ENCODE measurements around the gene SH3PXD2A.

The SH3PXD2A gene

DNA sequence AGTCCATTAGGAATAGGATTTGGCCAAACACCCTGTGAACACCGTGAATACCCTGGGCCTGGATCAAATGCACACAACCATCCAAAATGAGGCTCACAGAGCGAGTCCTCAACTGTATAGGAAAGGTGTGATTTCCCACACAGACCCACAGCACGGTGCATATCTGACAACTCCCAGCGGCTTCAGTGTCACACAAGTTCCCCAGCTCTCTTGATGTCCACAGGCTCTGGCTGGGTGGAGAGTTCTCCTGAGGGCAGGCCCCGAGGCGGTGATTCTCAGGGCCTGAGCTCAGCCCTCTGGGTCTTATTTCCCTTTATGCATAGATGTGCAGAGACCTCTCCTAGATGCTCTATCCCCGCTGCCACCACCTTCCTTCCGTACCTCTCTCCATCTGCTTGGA lies 64.1 kb downstream of the SH3PXD2A start:
- peaks cover 2% of the 10 kb centered on the region for H3K36me3 ChIP-seq (ENCODE audit: control insufficient read depth, insufficient read depth, low read length)
- no peaks in the 10 kb centered on the region for H3K27me3 ChIP-seq (ENCODE audit: control insufficient read depth, insufficient read depth, low read length)
- no peaks in the 10 kb centered on the region for H3K9me3 ChIP-seq (ENCODE audit: control insufficient read depth, insufficient read depth, low read length)
- no peak overlapping the region for H3K4me3 ChIP-seq (ENCODE audit: low read depth, low read length)
- H3K9ac ChIP-seq (ENCODE audit: low read depth, low read length), result no peak overlapping the region
- H3K4me1 ChIP-seq (ENCODE audit: control insufficient read depth, insufficient read depth, low read length), result no peaks in the 10 kb centered on the region

DNA sequence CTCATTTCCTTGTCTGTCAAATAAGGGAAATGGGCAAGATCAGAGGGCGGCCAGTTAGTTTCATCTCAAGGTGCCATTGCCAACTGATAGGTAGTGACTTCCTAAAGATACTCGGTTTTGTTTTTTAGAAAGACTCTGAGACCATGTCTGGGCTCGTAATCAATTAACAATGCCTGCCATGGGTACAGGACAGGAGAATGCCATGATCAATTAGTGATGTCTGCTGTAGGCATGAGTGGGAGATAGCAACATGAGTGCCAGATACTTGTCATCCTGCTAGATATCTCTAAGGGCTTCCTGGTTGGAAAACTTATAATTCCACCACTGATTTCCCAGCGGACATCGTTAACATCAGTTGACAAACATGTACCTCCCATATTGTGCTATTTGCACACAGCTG lies 64.8 kb downstream of the SH3PXD2A start:
- peaks cover 2% of the 10 kb centered on the region for H3K36me3 ChIP-seq (ENCODE audit: control insufficient read depth, insufficient read depth, low read length)
- H3K9ac ChIP-seq (ENCODE audit: low read depth, low read length), result no peak overlapping the region
- no peaks in the 10 kb centered on the region for H3K9me3 ChIP-seq (ENCODE audit: control insufficient read depth, insufficient read depth, low read length)
- no peak overlapping the region for H3K4me3 ChIP-seq (ENCODE audit: low read depth, low read length)
- no peaks in the 10 kb centered on the region for H3K4me1 ChIP-seq (ENCODE audit: control insufficient read depth, insufficient read depth, low read length)
- H3K27me3 ChIP-seq (ENCODE audit: control insufficient read depth, insufficient read depth, low read length), result no peaks in the 10 kb centered on the region

DNA sequence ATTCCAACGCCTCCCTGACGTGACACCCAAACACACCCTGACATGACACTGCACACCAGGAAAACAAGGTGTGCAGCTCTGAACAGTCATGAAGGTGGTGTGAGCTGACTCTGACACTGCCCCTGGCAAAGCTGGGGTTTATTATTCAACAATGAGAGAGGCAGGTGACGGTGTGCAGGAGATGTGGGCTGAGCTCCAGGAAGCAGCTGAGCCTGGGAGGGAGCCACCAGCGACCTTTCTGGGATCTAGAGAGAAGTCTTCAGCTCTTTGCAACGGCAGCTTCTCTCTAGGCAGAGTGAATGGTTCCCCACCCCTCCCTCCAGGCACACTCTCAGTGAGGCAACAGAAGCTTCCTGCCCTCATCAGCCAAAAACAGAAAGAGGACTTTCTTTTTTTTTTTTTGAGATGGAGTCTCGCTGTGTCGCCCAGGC lies 65.6 kb downstream of the SH3PXD2A start:
- Histone ChIP-seq H3K9me3 (ENCODE audit: control insufficient read depth, insufficient read depth, low read length) (no peaks in the 10 kb centered on the region), H3K27me3 (ENCODE audit: control insufficient read depth, insufficient read depth, low read length) (no peaks in the 10 kb centered on the region), H3K4me3 (ENCODE audit: low read depth, low read length) (no peak overlapping the region), H3K36me3 (ENCODE audit: control insufficient read depth, insufficient read depth, low read length) (peaks cover 2% of the 10 kb centered on the region), H3K4me1 (ENCODE audit: control insufficient read depth, insufficient read depth, low read length) (no peaks in the 10 kb centered on the region), H3K9ac (ENCODE audit: low read depth, low read length) (no peak overlapping the region)

DNA sequence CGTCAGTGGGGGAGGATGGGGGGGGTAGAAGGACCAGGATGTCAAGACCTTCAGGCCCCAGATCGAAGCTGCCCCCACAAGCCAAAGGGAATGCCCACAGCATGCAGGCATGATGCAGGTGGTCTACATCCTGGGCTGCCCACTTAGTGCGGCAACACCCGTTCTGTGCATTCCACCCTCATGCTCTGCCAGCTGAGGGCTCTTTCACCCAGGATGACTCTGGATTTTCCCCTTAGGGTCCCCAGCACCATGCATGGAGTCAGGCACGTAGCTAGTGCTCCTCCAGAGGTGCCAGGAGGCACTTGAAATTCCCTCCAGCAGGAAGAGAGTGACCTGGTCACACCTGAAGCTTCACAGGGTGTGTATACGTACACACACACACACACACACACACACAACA lies 66.2 kb downstream of the SH3PXD2A start:
- Histone ChIP-seq H3K9ac (ENCODE audit: low read depth, low read length) (no peak overlapping the region), H3K36me3 (ENCODE audit: control insufficient read depth, insufficient read depth, low read length) (peaks cover 2% of the 10 kb centered on the region), H3K4me3 (ENCODE audit: low read depth, low read length) (no peak overlapping the region), H3K4me1 (ENCODE audit: control insufficient read depth, insufficient read depth, low read length) (no peaks in the 10 kb centered on the region), H3K27me3 (ENCODE audit: control insufficient read depth, insufficient read depth, low read length) (no peaks in the 10 kb centered on the region), H3K9me3 (ENCODE audit: control insufficient read depth, insufficient read depth, low read length) (no peaks in the 10 kb centered on the region)

DNA sequence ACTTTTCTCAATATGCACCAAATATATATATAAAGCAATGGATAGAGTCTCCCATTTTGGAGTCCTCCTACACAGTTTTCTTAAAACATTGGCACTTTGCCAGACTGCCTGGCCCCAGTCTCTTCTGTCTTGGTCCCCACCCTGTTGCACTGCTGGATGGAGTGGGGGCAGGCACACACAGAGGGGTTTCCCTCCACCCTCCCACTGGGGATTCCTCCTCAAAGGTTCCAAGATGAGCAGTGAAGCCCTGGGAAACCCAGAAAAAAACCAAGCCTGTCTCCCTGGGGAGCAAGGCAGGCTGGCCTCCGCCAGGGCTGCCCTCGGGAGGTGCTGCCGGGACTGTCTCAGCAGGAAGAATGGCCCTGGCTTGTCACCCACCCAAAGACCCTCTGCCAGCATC lies 68.0 kb downstream of the SH3PXD2A start:
- Histone ChIP-seq H3K27me3 (ENCODE audit: control insufficient read depth, insufficient read depth, low read length) (no peaks in the 10 kb centered on the region), H3K4me3 (ENCODE audit: low read depth, low read length) (no peak overlapping the region), H3K4me1 (ENCODE audit: control insufficient read depth, insufficient read depth, low read length) (no peaks in the 10 kb centered on the region), H3K9ac (ENCODE audit: low read depth, low read length) (no peak overlapping the region), H3K36me3 (ENCODE audit: control insufficient read depth, insufficient read depth, low read length) (peaks cover under 1% of the 10 kb centered on the region), H3K9me3 (ENCODE audit: control insufficient read depth, insufficient read depth, low read length) (no peaks in the 10 kb centered on the region)

DNA sequence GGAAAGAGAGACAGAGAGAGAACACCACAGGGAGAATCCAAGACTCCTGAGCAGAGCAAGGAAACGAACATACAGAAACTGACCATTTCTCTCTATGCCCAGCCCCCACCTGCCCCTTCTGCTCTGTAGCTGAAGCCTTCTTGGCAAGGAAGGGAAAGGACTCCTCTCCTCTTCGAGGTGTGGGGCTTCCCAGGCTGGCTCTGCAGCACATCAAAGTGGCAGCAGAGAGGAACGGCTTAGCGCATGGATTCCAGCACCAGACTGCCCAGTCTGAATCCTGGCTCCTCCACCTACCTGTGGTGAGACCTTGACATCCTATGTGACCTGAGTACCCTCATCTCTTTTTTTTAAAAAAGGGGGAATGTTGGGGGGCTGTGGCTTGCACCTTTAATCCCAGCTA lies 69.4 kb downstream of the SH3PXD2A start:
- no peak overlapping the region for H3K4me3 ChIP-seq (ENCODE audit: low read depth, low read length)
- no peak overlapping the region for H3K9ac ChIP-seq (ENCODE audit: low read depth, low read length)
- H3K9me3 ChIP-seq (ENCODE audit: control insufficient read depth, insufficient read depth, low read length), result no peaks in the 10 kb centered on the region
- H3K27me3 ChIP-seq (ENCODE audit: control insufficient read depth, insufficient read depth, low read length), result no peaks in the 10 kb centered on the region
- no peaks in the 10 kb centered on the region for H3K4me1 ChIP-seq (ENCODE audit: control insufficient read depth, insufficient read depth, low read length)
- H3K36me3 ChIP-seq (ENCODE audit: control insufficient read depth, insufficient read depth, low read length), result no peaks in the 10 kb centered on the region

DNA sequence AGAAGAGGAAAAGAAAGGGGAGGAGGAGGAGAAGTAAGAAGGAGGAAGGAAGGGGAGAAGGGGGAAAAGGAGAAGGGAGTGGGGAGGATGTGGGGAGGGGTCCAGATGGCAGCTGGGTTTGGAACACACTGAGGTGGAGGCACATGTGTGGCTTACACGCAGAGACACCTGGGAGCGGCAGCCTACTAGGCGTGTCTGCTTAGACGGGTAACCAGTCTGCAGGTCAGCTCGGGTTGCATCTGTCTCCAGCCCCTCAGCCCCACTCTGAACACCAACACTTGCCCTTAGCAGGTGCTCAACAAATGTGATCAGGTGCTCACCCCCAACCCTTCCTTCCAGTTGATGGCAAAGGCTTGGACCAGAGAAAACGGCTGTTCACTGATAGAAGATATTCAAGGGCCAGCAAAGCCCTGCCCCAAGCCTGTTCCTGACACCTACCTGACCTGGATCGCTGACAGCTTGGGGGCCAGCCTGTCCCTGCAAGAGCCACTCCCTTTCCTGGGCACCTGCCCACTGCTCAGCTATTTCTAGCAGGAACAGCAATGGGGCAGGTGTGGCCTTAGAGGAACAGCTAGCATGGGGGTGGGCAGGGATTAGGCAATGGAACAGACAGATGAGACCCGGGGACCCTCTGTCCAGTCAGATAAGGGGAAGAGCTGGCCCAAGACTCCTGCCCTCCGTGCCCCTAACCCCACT lies 70.5 kb downstream of the SH3PXD2A start:
- Histone ChIP-seq H3K36me3 (ENCODE audit: control insufficient read depth, insufficient read depth, low read length) (no peaks in the 10 kb centered on the region), H3K27me3 (ENCODE audit: control insufficient read depth, insufficient read depth, low read length) (no peaks in the 10 kb centered on the region), H3K4me3 (ENCODE audit: low read depth, low read length) (no peak overlapping the region), H3K9ac (ENCODE audit: low read depth, low read length) (no peak overlapping the region), H3K9me3 (ENCODE audit: control insufficient read depth, insufficient read depth, low read length) (no peaks in the 10 kb centered on the region), H3K4me1 (ENCODE audit: control insufficient read depth, insufficient read depth, low read length) (no peaks in the 10 kb centered on the region)

DNA sequence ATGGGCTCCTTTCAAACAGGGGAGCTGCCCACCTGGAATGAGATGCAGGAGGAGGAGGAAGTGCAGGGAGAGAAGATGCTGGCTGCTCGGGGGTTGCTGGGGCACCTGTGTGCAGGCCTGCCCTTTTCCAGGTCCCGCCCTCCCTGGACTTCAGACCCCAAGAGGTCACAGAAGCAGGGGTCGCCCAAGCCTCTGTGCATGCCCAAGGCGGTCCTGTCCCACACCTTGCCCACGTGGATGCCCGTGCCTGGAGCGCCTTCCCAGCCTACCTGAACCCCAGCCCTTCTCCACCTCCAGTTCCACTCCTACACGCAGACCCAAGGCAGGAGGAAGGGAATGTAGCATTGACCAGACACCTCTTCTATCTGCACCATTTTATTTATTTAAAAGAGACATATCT lies 71.3 kb downstream of the SH3PXD2A start:
- no peaks in the 10 kb centered on the region for H3K27me3 ChIP-seq (ENCODE audit: control insufficient read depth, insufficient read depth, low read length)
- no peak overlapping the region for H3K4me3 ChIP-seq (ENCODE audit: low read depth, low read length)
- H3K36me3 ChIP-seq (ENCODE audit: control insufficient read depth, insufficient read depth, low read length), result no peaks in the 10 kb centered on the region
- no peak overlapping the region for H3K9ac ChIP-seq (ENCODE audit: low read depth, low read length)
- H3K4me1 ChIP-seq (ENCODE audit: control insufficient read depth, insufficient read depth, low read length), result no peaks in the 10 kb centered on the region
- no peaks in the 10 kb centered on the region for H3K9me3 ChIP-seq (ENCODE audit: control insufficient read depth, insufficient read depth, low read length)

DNA sequence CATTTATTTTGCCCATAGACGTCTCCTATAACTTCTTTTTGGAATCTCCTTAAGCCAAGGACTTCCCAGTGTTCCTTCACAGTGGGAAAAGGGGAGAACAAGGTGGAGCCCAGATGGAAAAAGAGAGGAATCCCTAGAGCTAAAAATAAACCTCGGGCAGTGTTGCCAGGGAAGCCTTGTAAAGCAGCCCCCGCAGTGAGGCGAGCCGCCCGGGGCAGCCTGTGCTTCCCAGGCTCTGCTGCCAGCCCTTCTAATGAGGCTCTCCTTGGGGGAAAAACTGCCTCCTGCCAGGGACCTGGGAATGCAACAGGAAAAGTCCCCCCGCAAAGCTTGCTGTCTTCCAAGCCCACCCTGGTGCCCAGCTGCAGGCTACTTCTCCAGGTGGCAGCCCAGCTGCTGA lies 71.7 kb downstream of the SH3PXD2A start:
- H3K9ac ChIP-seq (ENCODE audit: low read depth, low read length), result no peak overlapping the region
- no peaks in the 10 kb centered on the region for H3K9me3 ChIP-seq (ENCODE audit: control insufficient read depth, insufficient read depth, low read length)
- H3K4me3 ChIP-seq (ENCODE audit: low read depth, low read length), result no peak overlapping the region
- no peaks in the 10 kb centered on the region for H3K27me3 ChIP-seq (ENCODE audit: control insufficient read depth, insufficient read depth, low read length)
- no peaks in the 10 kb centered on the region for H3K36me3 ChIP-seq (ENCODE audit: control insufficient read depth, insufficient read depth, low read length)
- H3K4me1 ChIP-seq (ENCODE audit: control insufficient read depth, insufficient read depth, low read length), result no peaks in the 10 kb centered on the region

DNA sequence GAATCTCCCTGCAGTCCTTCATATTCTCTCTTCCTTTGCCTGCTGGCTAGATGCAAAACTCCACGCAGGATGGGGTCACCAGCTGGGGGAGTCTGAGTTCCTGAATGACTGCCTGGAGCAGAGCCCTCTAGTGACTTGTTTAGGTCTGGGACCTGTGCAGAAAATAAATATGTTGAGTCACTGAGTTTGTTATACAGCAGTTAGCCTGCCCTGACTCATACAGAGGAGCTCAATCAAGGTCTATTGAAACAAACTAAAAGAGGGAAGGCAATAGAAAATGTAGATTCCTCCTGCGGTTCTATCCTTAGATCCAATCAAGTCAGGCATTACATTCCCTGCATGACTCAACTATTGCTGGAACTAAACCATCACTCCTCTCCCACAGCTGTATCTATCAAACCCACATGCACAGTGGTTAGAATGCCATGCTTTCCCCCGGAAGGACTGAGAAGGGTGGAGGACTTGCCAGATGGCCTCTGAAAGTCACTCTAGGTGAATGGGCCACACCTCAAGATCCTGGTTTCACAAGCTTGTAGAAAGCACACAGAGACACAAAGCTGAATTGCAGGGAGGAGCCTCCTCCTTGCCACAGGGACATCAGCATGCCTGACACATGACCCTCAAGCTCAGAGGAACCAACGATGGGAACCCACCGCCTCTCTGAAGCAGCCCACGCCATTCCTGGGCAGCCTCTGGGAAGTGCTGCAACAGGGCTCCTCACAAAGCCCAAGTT lies 73.9 kb downstream of the SH3PXD2A start:
- Histone ChIP-seq H3K27me3 (ENCODE audit: control insufficient read depth, insufficient read depth, low read length) (no peaks in the 10 kb centered on the region), H3K4me3 (ENCODE audit: low read depth, low read length) (no peak overlapping the region), H3K4me1 (ENCODE audit: control insufficient read depth, insufficient read depth, low read length) (no peaks in the 10 kb centered on the region), H3K36me3 (ENCODE audit: control insufficient read depth, insufficient read depth, low read length) (no peaks in the 10 kb centered on the region), H3K9ac (ENCODE audit: low read depth, low read length) (no peak overlapping the region), H3K9me3 (ENCODE audit: control insufficient read depth, insufficient read depth, low read length) (no peaks in the 10 kb centered on the region)

DNA sequence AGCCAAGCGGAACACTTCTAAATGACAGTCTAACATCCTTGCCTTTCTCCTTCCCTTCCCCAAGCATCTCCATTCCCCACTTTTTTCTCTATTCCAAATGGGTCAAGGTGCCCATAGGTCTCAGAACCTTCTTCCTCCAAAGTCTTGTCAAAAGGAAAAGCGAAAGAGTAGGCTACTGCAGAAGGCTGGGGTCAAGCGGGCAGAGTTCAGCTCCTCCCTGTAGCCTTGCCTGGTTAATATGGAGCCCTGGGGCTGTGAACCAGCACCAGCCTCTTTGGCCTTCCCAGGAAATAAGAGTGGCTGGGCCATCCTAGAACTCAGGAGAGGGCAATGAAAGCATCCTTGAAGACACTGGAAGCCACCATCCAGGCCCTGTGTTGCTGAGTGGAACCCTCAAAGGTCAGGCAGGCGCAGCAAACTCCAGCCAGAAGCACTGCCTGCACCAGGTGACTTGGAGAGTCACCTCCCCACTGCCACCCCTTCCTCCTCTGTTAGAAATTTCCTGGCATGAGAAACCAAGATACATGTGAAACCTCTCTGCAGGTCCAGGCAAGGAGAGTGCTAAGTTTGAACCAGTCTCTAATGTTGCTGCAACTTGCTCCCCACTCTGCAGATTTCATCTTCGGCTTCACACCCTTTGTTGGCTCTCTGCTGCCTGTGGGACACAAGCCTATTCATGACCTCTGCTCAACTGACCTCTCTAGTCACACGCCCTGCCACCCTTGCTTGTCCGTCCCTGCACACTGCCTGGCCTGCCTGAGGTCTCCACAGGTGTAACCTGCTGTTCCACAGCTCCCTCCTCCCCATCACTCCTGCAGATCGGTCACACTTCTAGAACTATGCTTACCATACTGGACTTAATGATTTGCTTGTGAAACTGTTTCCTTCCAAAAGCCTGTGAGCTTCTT lies 74.9 kb downstream of the SH3PXD2A start:
- H3K27me3 ChIP-seq (ENCODE audit: control insufficient read depth, insufficient read depth, low read length), result no peaks in the 10 kb centered on the region
- no peak overlapping the region for H3K9ac ChIP-seq (ENCODE audit: low read depth, low read length)
- H3K4me1 ChIP-seq (ENCODE audit: control insufficient read depth, insufficient read depth, low read length), result no peaks in the 10 kb centered on the region
- no peak overlapping the region for H3K4me3 ChIP-seq (ENCODE audit: low read depth, low read length)
- no peaks in the 10 kb centered on the region for H3K9me3 ChIP-seq (ENCODE audit: control insufficient read depth, insufficient read depth, low read length)
- no peaks in the 10 kb centered on the region for H3K36me3 ChIP-seq (ENCODE audit: control insufficient read depth, insufficient read depth, low read length)

Data from iPS-15b (cell line).